Amniotic epithelial cell (primary cell): ENCODE results near the gene CRTC1.
"Not testable (repeated sequence)": the region's sequence is repeated elsewhere in the genome, so short reads cannot be mapped to it uniquely, and the experiment has no call there.

Source experiments
- DNase-seq: peaks from one replicate; pipeline ENCODE4 v3.0.0-alpha.2; 2010; ENCODE audit warnings: low read depth

The CRTC1 gene

DNA sequence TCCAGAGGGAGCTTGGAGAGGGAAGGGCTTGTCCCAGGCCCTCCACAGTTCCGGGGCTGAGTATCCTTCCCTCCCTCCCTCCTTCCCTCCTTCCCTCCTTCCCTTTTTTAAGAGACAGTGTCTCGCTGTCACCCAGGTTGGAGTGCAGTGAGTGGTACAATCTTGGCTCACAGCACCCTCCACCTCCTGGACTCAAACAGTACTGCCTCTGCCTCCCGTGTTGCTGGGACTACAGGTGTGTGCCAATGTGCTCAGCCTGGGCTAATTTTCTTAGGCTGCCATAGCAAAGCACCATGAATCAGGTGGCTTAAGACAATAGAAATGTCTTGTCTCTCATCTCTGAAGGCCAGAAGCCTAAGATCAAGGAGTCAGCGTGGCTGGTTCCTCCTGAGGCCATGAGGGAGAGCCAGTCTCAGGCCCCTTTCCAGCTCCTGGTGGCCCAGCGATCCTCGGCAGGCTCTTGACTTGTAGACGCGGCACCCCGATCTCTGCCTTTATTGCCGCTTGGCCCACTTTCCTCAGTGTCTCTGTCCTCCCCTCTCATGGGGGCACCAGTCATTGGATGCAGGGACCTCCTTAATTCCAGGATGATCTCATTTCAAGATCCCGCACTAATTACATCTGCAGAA is 47.5 kb downstream of the CRTC1 start:
- no peak for DNase-seq

DNA sequence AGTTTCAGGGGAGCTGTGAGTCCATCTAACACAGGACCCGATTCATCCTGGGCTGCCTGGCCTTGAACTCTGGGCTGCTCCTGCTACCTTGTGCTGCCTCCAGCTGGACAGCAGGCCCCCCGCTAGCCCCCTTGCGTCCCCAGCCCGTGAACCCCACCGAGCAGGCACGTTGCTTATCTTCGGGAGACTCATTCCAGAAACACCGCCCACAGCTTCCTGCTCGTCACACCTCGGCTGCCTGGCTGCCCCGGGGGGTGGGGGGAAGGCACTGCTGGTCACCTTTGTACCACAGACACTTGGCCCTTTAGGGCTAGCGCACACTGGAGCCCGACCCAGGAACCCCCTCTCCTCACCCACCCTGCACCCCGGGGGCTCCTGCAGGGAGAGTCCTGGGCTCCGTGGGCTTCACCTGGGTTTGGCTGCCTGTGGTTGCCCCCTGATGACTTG is 48.1 kb downstream of the CRTC1 start:
- no peak for DNase-seq

DNA sequence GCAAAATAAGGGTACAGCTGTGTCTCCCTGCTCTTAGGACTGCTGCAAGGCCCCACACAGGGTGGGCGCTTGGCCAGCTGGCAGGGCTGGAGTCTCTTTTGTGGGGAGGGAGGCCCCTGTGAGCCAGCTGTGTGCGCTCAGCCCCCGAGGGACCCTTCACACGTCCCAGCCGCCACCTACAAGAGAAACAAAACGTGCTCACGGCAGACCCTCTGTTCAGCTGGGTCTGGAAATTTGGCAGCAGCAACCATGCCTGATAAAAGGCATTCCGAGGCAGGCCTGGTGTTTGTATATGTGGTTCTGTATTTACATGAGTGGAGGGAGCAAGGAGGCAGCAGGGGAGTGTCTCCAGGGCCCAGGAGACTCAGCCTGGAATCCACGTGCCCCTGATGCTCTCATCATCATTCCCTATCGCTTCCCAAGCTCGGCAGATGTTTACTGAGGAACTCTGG is 49.7 kb downstream of the CRTC1 start:
- DNase-seq: peak; percentile 86

DNA sequence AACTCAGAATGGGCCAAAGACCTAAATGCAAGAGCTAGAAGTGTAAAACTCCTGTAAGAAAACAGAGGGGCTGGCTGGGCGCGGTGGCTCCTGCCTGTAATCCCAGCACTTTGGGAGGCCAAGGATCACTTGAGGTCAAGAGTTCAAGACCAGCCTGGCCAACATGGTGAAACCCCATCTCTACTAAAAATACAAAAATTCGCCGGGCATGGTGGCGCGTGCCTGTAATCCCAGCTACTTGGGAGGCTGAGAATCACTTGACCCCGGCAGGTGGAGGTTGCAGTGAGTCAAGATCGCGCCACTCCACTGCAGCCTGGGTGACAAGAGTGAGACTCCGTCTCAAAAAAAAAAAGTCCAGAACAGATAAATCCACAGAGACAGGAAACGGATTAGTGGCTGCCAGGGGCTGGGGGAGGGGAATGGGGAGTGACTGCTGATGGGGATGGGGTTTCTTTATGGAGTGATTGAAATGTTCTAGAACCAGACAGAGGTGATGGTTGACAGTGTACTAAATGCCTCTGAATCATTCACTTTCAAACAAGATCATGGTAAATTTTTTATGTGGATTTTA is 50.4 kb downstream of the CRTC1 start:
- DNase-seq: not testable (repeated sequence)

DNA sequence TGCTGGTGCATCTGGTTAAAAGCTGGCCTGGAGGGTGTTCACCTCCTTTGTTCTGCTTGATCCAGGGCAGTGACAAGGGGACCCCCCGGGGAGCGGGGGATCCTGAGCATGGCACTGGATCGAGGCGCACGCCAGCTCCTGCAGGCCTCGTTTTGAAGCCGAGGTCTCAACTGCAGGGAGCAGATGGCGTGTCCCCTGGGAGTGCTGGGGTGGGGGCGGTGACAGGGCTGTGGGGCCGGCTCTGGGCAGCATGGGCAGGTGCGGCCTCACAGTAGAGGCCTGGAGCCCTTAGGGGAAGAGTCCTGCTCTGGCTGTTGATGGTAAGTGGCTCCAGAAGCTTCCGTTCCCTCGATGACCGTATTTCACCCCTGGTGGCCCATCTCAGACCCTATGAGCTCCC is 51.8 kb downstream of the CRTC1 start:
- no peak for DNase-seq

DNA sequence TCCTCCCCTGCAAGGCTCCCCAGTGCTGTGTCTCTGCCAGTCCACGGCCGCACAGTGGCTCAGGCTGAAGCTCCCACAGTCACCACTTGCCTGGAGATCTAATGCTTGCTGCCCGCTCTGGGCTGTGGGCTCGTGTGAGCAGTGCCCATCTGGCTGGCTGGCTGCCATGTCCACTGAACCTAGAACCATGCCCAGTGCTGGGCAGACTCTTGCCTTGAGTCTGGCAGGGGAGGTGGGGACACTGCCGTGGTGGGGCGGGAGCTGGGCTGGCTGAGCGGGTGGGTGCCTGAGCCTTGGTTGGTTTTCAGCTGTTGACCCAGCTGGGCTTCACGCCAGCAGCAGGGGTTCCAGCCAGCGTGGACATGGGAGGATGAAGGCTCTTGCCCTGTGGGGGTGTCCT is 52.3 kb downstream of the CRTC1 start:
- DNase-seq: no peak

DNA sequence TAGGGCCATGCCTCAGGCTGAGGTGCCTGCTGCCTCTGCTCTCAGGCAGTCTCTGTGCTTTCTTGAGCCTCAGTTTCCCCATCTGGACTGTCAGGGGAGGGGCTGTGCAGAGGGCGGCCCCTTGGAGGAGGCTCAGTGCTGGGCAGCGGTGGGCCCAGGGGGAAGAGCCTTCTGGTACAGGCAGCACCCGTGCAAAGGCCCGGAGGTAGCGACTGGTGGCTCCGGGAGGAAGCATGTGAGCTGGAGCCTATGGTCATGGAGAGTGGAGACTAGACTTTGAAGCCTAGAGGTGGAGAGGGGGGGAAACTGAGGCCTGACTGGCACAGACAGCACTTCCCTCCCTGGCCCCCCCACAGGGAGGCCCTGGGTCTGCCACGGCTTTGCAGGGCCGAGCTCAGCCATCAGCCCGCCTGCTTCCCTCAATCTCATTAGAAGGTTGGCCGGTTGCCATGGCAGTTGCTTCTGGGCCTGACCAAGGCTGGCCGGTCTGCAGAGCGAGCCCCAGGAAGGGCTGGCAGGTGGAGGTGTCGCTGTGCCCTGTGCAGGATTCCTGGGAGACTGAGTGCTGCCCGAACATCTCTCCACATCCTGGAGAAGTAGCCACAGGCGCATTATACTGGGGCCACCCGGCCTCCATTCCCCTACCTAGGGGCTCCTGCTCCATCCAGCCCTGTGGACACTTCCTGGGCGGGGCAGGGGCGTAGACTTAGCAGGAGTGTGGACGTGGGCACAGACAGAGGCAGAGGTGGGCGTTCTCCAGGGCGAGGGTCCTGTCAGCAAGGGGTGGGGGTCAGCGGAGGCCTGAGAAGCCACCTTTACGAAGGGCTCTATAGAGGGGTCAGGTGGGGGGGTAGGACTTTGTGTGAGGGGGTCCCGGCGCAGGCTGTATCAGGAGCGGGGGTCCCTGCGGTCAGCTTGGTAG is 53.2 kb downstream of the CRTC1 start:
- no peak for DNase-seq

DNA sequence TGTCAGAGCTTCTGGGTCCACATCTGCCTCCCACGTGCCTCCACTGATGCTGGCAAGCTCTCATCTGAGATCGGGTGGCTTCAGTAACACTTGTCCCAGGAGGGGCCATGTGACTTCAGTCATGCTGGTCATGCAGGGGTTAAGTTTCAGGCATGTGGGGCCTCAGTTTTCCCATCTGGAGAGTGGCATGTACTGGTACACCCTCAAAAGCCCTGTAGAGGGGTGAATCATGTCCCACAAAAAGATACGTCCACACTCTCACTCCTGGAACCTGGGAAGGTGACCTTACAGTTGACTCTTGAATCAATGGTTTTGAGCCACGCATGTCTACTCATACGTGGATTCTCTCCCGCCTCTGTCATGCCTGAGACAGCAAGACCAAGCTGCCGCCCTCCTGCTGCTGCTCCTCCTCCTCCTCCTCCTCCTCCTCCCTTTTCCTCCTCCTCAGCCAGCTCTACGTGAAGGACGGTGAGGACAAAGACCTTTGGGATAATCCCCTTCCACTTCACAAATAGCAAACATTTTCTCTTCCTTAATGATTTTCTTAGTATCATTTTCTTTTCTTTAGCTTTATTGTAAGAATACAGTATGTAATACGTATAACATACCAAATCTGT is 54.0 kb downstream of the CRTC1 start:
- DNase-seq: peak; percentile 37

DNA sequence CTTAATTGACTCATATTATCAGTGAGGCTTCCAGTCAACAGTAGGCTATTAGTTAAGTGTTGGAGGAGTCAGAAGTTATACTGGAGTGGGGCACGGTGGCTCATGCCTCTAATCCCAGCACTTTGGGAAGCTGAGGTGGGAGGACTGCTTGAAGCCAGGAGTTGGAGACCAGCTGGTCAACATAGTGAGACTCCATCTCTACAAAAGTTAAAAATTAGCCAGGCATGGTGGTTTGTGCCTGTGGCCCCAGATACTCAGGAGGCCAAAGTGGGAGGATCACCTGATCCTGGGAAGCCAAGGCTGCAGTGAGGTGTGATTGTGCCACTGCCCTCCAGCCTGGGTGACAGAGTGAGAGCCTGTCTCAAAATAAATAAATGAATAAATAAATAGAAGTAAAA is 54.5 kb downstream of the CRTC1 start:
- DNase-seq: no peak

DNA sequence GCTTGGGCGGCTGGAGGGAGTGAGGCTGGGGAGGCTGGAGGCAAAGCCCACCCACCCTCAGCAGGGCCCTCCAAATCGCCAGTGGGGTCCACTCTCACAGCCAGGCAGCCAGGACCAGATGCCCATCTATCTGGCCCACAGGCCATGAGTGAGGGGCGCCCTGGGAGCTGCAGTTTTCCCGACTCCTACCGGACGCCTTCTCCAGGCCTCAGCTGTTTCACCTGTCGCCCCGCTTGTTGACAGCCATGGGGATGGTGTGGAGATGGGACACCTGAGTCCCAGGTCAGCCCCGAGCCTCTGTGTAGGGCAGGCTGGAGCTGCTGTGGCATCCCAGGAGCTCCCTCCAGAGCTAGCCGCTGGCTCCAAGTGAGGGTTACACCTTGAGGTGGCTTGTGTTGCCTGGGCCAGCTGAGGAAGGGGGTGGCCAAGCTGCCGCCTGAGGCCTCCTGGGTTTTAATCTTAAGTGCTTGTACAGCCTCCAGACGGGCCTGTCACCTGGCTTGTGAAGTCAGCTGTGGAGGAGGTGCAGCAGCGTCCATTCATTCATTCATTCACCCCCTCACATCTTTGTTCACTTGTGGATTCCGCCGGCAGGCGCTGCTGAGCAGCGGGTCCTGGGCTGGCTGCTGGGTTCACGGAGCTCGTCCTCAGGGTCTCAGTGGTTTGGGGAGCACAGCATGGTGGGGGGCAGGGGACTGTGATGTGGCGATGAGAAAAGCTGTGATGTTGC is 55.6 kb downstream of the CRTC1 start:
- no peak for DNase-seq

DNA sequence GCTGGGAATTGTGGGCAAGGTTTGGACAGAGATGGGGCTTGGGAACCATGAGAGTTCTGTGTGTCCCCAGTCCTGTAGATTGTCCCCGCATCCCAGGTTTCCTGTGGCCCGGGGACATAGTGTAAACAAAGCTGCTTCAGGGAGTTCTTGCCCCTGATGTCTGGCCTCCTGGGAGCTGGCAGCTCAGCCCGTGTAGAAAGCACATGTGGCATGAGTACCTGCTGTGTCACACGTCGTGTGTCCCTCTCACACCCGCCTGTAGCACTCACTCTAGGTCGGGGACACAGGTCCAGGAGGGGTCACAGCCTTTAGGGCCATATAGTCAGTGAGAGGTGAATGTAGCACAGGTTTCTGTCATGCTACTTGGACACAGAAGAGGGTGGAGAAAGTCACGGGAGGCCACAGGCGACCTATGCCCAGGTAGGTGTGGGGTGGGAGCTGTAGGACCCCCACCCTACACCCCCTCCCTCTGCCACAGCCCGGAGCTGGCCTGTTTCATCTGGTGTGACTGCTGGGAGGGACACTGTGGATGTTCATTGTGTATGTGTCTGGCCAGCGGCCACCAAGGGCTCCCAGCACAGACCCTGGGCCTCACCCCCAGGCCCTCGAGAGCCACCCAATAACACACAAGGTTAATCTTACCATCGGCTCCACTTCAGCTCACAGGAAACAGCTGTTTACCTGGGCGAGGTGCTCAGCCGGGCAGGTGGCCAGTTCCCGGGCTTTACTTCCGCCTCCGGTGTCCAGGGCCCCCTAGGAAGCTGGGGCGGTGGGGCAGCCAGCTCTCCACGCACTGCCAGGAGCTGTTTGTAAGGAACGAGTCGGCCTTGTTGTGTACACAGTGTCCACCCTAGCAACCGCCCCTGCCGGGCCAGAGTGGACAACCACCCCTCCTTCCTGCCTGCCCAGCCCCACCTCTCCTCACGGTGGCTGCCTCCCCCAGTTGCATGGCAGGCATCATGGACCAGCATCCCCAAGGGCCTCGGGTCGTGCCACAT is 57.9 kb downstream of the CRTC1 start:
- no peak for DNase-seq

DNA sequence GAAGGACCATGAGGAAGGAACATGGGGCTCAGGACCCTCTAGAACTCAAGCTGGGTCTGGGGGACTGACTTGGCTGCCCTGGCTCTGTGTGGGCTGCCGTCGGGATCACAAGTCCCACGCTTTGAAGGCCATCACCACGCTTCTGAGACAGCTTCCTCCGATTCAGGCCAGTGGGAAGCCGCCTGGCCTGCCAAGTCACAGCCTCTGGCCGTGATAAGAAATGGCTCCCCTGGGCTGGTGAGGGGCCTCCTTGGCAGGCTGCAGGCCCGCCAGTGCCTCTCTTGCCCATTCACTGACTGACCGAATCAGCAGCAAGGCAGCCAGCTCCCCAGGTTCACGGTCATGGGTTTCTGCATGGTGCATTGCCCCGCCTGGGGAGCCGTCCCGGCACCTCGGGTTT is 58.8 kb downstream of the CRTC1 start:
- DNase-seq: no peak

DNA sequence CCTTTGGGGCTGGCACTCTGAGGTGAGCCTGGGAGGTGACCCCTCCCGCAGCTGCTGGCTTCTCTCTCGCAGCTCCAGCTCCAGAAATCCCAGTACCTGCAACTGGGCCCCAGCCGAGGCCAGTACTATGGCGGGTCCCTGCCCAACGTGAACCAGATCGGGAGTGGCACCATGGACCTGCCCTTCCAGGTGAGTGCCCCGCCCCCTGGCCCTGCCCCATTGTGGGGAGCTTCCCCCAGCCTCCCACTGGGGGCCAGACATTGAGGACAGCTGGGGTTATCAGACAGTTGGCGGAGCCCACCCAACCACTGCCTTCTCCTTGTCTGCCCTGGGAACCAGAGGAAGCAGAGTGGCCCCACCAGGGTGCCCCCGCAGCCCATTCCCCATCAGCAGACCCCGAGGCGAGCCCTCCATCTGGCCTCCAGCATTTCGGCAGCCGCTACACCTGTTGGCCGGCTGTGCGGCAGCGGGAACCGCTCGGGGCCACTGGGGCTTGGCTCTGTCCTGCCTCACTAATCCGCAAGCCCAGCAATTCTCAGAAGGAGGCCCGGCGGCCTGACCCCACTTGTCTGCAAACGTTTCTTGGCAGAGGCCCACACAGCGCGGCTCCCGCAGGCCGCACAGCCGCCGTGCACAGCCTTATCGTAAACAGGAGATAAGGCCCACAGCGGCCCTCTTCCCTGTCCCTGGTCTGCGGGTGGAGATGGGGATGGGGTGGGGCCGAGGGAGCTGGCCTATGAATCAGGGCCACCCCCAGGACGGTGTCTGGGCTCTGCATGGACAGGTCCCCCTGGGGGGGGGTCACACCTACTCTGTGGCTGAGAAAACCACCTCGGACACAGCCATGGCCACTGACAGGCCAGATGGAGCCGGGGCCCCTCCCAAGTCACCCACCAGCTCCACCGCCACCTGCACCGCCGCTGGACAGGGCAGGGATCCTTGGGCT is 59.6 kb downstream of the CRTC1 start:
- DNase-seq: peak; percentile 85

DNA sequence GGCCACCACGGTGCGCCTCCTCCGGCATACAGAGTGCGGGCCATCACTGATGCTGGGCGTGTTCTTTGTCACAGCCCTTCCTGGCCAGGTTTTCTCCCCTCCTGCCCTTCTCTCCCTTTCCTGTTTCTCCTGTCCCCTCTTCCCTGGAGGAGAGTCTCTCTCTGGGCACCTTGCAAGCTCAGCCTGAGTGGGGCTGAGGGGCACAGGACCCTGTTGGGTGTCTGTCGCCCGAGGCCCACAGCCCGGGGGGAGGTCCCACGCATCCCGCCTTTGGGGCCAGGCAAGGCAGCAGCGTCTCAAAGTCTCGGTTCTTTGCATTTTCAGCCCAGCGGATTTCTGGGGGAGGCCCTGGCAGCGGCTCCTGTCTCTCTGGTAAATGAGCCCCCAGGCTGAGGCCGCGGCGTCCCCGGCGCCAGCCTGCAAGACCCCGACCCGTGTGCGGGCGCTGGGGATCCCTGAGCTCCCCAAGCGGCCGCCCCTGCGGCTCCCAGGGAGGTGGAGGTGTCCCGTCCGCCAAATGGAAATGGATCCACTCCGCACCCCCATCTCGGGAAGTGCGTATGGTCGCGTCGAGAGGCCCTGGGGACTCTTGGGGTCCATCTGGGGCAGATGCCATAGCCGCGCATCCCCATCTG is 60.4 kb downstream of the CRTC1 start:
- DNase-seq: no peak

DNA sequence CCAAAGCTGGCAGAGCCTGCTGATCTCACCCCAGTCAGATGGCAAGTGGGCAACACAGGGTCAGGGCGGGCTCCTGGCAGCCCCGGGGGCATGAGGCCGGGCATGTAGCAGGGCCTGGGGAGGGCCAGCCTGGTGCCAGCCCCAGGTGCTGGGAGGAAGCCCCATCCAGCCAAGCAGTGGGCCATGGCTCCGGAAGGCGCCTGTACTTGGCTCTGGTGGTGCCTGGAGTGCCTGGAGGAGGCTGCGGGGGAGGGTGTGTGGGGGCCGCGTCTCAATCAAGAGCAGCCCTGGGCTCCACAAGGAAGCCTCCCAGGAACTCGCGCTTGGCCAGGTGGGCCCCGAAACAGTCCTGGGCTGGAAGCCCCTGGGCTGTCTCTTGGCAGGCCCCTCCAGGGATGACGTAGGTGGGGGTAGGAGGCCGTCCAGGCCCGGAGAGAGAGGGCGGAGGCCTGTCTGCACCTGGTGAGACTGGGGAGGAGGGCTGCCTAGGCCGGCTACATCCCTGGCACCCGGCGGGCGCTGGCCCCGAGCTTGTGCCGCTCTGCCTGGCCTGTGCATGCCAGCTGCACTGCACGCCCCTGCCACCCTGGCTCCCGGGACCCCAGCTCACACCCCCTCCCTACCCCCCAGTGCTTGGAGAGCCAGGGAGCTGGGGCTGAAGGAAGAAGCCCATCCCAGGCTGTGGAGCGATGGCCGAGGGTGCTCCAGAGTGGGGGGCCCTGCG is 61.7 kb downstream of the CRTC1 start:
- peak; percentile 47 for DNase-seq

DNA sequence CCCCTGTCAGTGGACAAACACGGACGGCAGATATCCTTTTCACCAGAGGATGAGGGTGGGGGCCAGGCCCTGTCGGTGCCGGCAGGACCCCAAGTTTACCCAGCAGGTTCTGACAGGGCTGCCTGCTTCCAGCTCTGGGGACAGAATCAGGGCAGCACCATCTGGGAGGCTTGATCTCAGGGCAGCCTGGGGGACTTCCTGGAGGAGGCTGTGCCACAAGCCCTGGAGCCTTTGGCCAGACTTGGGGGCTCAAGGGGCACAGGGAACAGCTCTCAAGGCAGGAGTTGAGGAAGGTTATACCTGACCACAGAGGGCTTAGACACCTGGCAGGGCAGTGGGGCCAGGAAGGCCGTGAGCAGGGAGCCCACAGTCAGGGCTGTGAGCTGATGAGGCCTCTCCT is 62.5 kb downstream of the CRTC1 start:
- no peak for DNase-seq

DNA sequence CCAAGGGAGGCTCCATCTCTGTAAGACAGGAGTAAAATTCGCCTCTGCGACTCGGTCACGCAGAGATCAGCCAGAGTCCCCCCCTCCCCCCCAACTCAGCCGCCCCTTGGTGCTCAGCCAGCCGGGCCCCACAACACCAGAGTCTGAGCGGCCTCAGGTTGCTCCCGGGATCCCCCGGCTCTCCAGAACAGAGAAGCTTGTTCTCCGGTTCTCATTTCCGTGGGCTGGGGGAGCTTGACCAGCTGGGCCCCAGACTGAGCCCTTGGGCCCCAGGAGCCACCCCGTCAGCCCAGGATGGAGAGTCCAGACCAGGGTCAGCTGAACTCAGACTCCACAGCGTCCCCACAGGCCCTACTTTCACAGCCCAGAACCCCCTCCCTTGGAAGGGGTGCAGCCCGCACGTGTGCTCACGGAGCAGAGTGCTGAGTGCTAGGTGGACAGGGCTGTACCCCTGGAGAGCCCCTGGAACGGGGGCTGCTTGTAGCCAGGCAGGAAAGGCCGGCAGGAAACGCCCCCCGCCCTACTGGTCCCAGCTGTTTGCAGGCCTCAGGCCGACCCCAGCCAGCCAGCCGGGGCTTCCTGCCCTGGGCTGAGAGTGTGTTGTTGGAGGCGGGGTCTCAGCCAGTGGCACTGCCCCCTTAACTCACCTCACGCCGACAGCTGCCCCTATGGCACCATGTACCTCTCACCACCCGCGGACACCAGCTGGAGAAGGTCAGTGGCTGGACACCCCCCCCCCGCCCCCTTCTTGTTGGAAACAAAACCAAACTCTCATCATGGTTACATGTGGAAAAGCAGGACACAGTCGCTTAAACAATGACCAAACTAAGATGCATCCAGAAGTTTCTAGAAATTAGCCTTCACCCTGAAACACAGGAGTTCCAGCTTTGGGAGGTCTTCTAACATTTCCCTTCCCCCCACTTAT is 63.2 kb downstream of the CRTC1 start:
- DNase-seq: no peak
